ENCODE measurements around the gene CCNH. TPM values are rescaled to one million over a fixed set of nuclear protein-coding genes. Genes with fewer than 3 reads are reported as not detected.

The CCNH gene
- total and polyA plus RNA-seq, 5 donors from 2014 or later, result 60.0 to 393 (median 63.6) TPM

GRCh38 chr5:87361031-87361445 lies 51.7 kb downstream of the CCNH start:
- Histone ChIP-seq H3K4me1 (ENCODE audit: control insufficient read depth, insufficient read depth, low read length, poor library complexity, severe bottlenecking) (peaks cover 6% of the 10 kb centered on the region), H3K9me3 (ENCODE audit: control insufficient read depth in 2 of 2, low read length in 2 of 2) (no peaks in the 10 kb centered on the region), H3K27me3 (ENCODE audit: control insufficient read depth, insufficient read depth, low read length) (no peaks in the 10 kb centered on the region), H3K27ac (ENCODE audit: insufficient read depth, low read length, poor library complexity, severe bottlenecking) (no peak overlapping the region), H3K36me3 (ENCODE audit: control insufficient read depth, insufficient read depth, low read length) (peaks cover 48% of the 10 kb centered on the region), H3K4me3 (ENCODE audit: low read depth, low read length) (no peak overlapping the region)
- no peaks in the 10 kb centered on the region for H3K27me3 Mint-ChIP-seq
- peaks cover 0 to 1% (median 0%) of the 10 kb centered on the region in 7 donors for H3K9me3 Mint-ChIP-seq
- no peak overlapping the region for H3K4me3 Mint-ChIP-seq
- no peak for ATAC-seq (ENCODE audit: low read depth in 2 of 2)
- peaks cover 21% of the 10 kb centered on the region for H3K36me3 Mint-ChIP-seq
- DNase-seq, result no peak
- H3K27ac Mint-ChIP-seq, result no peak overlapping the region
- H3K4me1 Mint-ChIP-seq, result peaks cover 16 to 38% (median 32%) of the 10 kb centered on the region in 4 donors

- H3K9me3 Mint-ChIP-seq, result peaks cover 0 to 1% (median 0%) of the 10 kb centered on the region in 7 donors
- Histone ChIP-seq H3K9me3 (ENCODE audit: control insufficient read depth in 2 of 2, low read length in 2 of 2) (no peaks in the 10 kb centered on the region), H3K4me3 (ENCODE audit: low read depth, low read length) (no peak overlapping the region), H3K4me1 (ENCODE audit: control insufficient read depth, insufficient read depth, low read length, poor library complexity, severe bottlenecking) (peaks cover 6% of the 10 kb centered on the region), H3K36me3 (ENCODE audit: control insufficient read depth, insufficient read depth, low read length) (peaks cover 45% of the 10 kb centered on the region), H3K27me3 (ENCODE audit: control insufficient read depth, insufficient read depth, low read length) (no peaks in the 10 kb centered on the region), H3K27ac (ENCODE audit: insufficient read depth, low read length, poor library complexity, severe bottlenecking) (no peak overlapping the region)
- H3K36me3 Mint-ChIP-seq, result peaks cover 28% of the 10 kb centered on the region
- H3K4me1 Mint-ChIP-seq, result peaks cover 21 to 39% (median 32%) of the 10 kb centered on the region in 4 donors
- H3K27ac Mint-ChIP-seq, result no peak overlapping the region
- DNase-seq (no peak), ATAC-seq (ENCODE audit: low read depth in 2 of 2) (no peak)
- no peaks in the 10 kb centered on the region for H3K27me3 Mint-ChIP-seq
- H3K4me3 Mint-ChIP-seq, result no peak overlapping the region
Observed at GRCh38 chr5:87360132-87360531, 52.6 kb downstream of the CCNH start.

- H3K9me3 ChIP-seq (ENCODE audit: control insufficient read depth in 2 of 2, low read length in 2 of 2), result no peaks in the 10 kb centered on the region
- peaks cover 19 to 38% (median 30%) of the 10 kb centered on the region in 4 donors for H3K4me1 Mint-ChIP-seq
- peaks cover 36% of the 10 kb centered on the region for H3K36me3 Mint-ChIP-seq
- H3K27me3 ChIP-seq (ENCODE audit: control insufficient read depth, insufficient read depth, low read length), result no peaks in the 10 kb centered on the region
- H3K36me3 ChIP-seq (ENCODE audit: control insufficient read depth, insufficient read depth, low read length), result peaks cover 45% of the 10 kb centered on the region
- H3K4me3 ChIP-seq (ENCODE audit: low read depth, low read length), result no peak overlapping the region
- H3K9me3 Mint-ChIP-seq, result no peaks in the 10 kb centered on the region
- H3K27ac ChIP-seq (ENCODE audit: insufficient read depth, low read length, poor library complexity, severe bottlenecking), result no peak overlapping the region
- peak overlapping the region in 1 of 3 donors; percentile 66 for H3K27ac Mint-ChIP-seq
- peaks cover 6% of the 10 kb centered on the region for H3K4me1 ChIP-seq (ENCODE audit: control insufficient read depth, insufficient read depth, low read length, poor library complexity, severe bottlenecking)
- ATAC-seq (ENCODE audit: low read depth in 2 of 2), result no peak
- H3K4me3 Mint-ChIP-seq, result no peak overlapping the region
- no peak for DNase-seq
- H3K27me3 Mint-ChIP-seq, result no peaks in the 10 kb centered on the region
Observed at GRCh38 chr5:87359106-87359505, 53.6 kb downstream of the CCNH start.

- H3K27me3 ChIP-seq (ENCODE audit: control insufficient read depth, insufficient read depth, low read length), result no peaks in the 10 kb centered on the region
- Mint-ChIP-seq H3K4me1 (peaks cover 17 to 46% (median 33%) of the 10 kb centered on the region in 4 donors), H3K9me3 (no peaks in the 10 kb centered on the region), H3K27ac (peak overlapping the region; percentile 0 to 24 (median 20)), H3K4me3 (no peak overlapping the region), H3K27me3 (no peaks in the 10 kb centered on the region), H3K36me3 (peaks cover 37% of the 10 kb centered on the region)
- ATAC-seq (ENCODE audit: low read depth in 2 of 2), result no peak
- no peak for DNase-seq
- H3K27ac ChIP-seq (ENCODE audit: insufficient read depth, low read length, poor library complexity, severe bottlenecking), result no peak overlapping the region
- H3K4me3 ChIP-seq (ENCODE audit: low read depth, low read length), result no peak overlapping the region
- H3K4me1 ChIP-seq (ENCODE audit: control insufficient read depth, insufficient read depth, low read length, poor library complexity, severe bottlenecking), result no peaks in the 10 kb centered on the region
- peaks cover 38% of the 10 kb centered on the region for H3K36me3 ChIP-seq (ENCODE audit: control insufficient read depth, insufficient read depth, low read length)
- H3K9me3 ChIP-seq (ENCODE audit: control insufficient read depth in 2 of 2, low read length in 2 of 2), result no peaks in the 10 kb centered on the region
Observed at GRCh38 chr5:87354496-87354895, 58.2 kb downstream of the CCNH start.

GRCh38 chr5:87347841-87348240 lies 64.9 kb downstream of the CCNH start:
- DNase-seq (no peak), ATAC-seq (ENCODE audit: low read depth in 2 of 2) (no peak)
- H3K9me3 ChIP-seq (ENCODE audit: control insufficient read depth in 2 of 2, low read length in 2 of 2), result no peaks in the 10 kb centered on the region
- H3K27me3 ChIP-seq (ENCODE audit: control insufficient read depth, insufficient read depth, low read length), result no peaks in the 10 kb centered on the region
- no peak overlapping the region for H3K4me3 ChIP-seq (ENCODE audit: low read depth, low read length)
- Mint-ChIP-seq H3K9me3 (peaks cover 0 to 3% (median 0%) of the 10 kb centered on the region in 7 donors), H3K36me3 (peaks cover 26% of the 10 kb centered on the region), H3K27ac (no peak overlapping the region), H3K4me1 (peaks cover 10 to 43% (median 18%) of the 10 kb centered on the region in 4 donors), H3K4me3 (no peak overlapping the region), H3K27me3 (no peaks in the 10 kb centered on the region)
- no peak overlapping the region for H3K27ac ChIP-seq (ENCODE audit: insufficient read depth, low read length, poor library complexity, severe bottlenecking)
- H3K36me3 ChIP-seq (ENCODE audit: control insufficient read depth, insufficient read depth, low read length), result peaks cover 31% of the 10 kb centered on the region
- H3K4me1 ChIP-seq (ENCODE audit: control insufficient read depth, insufficient read depth, low read length, poor library complexity, severe bottlenecking), result no peaks in the 10 kb centered on the region

GRCh38 chr5:87347272-87347671 lies 65.5 kb downstream of the CCNH start:
- DNase-seq (no peak), ATAC-seq (ENCODE audit: low read depth in 2 of 2) (no peak)
- Mint-ChIP-seq H3K27ac (no peak overlapping the region), H3K9me3 (peaks cover 0 to 3% (median 0%) of the 10 kb centered on the region in 7 donors), H3K4me3 (no peak overlapping the region), H3K27me3 (no peaks in the 10 kb centered on the region), H3K4me1 (peaks cover 10 to 39% (median 18%) of the 10 kb centered on the region in 4 donors), H3K36me3 (peaks cover 29% of the 10 kb centered on the region)
- Histone ChIP-seq H3K4me1 (ENCODE audit: control insufficient read depth, insufficient read depth, low read length, poor library complexity, severe bottlenecking) (no peaks in the 10 kb centered on the region), H3K27me3 (ENCODE audit: control insufficient read depth, insufficient read depth, low read length) (no peaks in the 10 kb centered on the region), H3K27ac (ENCODE audit: insufficient read depth, low read length, poor library complexity, severe bottlenecking) (no peak overlapping the region), H3K4me3 (ENCODE audit: low read depth, low read length) (no peak overlapping the region), H3K36me3 (ENCODE audit: control insufficient read depth, insufficient read depth, low read length) (peaks cover 33% of the 10 kb centered on the region), H3K9me3 (ENCODE audit: control insufficient read depth in 2 of 2, low read length in 2 of 2) (no peaks in the 10 kb centered on the region)

Other genes with a start within 250 kb of the CCNH start
- gene RASA1, start 145.0 kb downstream of the CCNH start, total RNA-seq, result 37.8 TPM
- 1 to 10 TPM; 6.8 to 8.7 (median 8.3) TPM for gene RASA1, start 145.0 kb downstream of the CCNH start, polyA plus RNA-seq